ENCODE data around the gene FNBP1L. TPM values are rescaled to one million over a fixed set of nuclear protein-coding genes. Genes with fewer than 3 reads are reported as not detected.

The FNBP1L gene
- polyA plus RNA-seq, 1 experiment: 5.5 TPM

- DNase-seq (ENCODE audit: low read depth): no peak
- Histone ChIP-seq H3K36me3 (ENCODE audit: control insufficient read depth, insufficient read depth, low read length) (peaks cover 3% of the 10 kb centered on the region; the same call in 1 of the 2 replicates), H3K4me3 (ENCODE audit: low read depth, low read length) (no peak overlapping the region), H3K27me3 (ENCODE audit: control insufficient read depth, insufficient read depth, low read length) (no peaks in the 10 kb centered on the region)
- ChIA-PET CTCF (no interaction called here), POLR2A (no interaction called here)
- TF ChIP-seq CTCF (IDR thresholded peaks at IDR 0.05; ENCODE audit: insufficient read depth, low read depth, low read length): no peak
Measured at GRCh38 chr1:93559695-93560094, 111.8 kb downstream of the FNBP1L start.

GRCh38 chr1:93565496-93566206 lies 117.7 kb downstream of the FNBP1L start:
- H3K4me3 ChIP-seq (ENCODE audit: low read depth, low read length): no peak overlapping the region
- no peak for TF ChIP-seq CTCF (IDR thresholded peaks at IDR 0.05; ENCODE audit: insufficient read depth, low read depth, low read length)
- POLR2A ChIA-PET: interaction anchor here (0.5 kb wide), 3 partner anchors 15 to 423 kb away, joined by 3 read pairs; no protein-coding TSS in a partner anchor
- no peaks in the 10 kb centered on the region for H3K27me3 ChIP-seq (ENCODE audit: control insufficient read depth, insufficient read depth, low read length)
- CTCF ChIA-PET: interaction anchor here (0.5 kb wide), 1 partner anchor 626 kb away, joined by 4 read pairs; no protein-coding TSS in a partner anchor
- peaks cover 9% of the 10 kb centered on the region for H3K36me3 ChIP-seq (ENCODE audit: control insufficient read depth, insufficient read depth, low read length)
- peak; percentile 58 for DNase-seq (ENCODE audit: low read depth)

- Histone ChIP-seq H3K36me3 (ENCODE audit: control insufficient read depth, insufficient read depth, low read length) (peaks cover 10% of the 10 kb centered on the region), H3K27me3 (ENCODE audit: control insufficient read depth, insufficient read depth, low read length) (no peaks in the 10 kb centered on the region), H3K4me3 (ENCODE audit: low read depth, low read length) (no peak overlapping the region)
- no peak for TF ChIP-seq CTCF (IDR thresholded peaks at IDR 0.05; ENCODE audit: insufficient read depth, low read depth, low read length)
- DNase-seq (ENCODE audit: low read depth): no peak
- ChIA-PET CTCF (interaction anchor here (0.5 kb wide), 1 partner anchor 626 kb away, joined by 4 read pairs; no protein-coding TSS in a partner anchor), POLR2A (interaction anchor here (0.5 kb wide), 1 partner anchor 14 kb away, joined by 3 read pairs; no protein-coding TSS in a partner anchor)
Measured at GRCh38 chr1:93566227-93566626, 118.3 kb downstream of the FNBP1L start.

GRCh38 chr1:93567255-93567918 lies 119.5 kb downstream of the FNBP1L start:
- Histone ChIP-seq H3K27me3 (ENCODE audit: control insufficient read depth, insufficient read depth, low read length) (no peaks in the 10 kb centered on the region), H3K36me3 (ENCODE audit: control insufficient read depth, insufficient read depth, low read length) (peaks cover 11% of the 10 kb centered on the region), H3K4me3 (ENCODE audit: low read depth, low read length) (no peak overlapping the region)
- DNase-seq (ENCODE audit: low read depth): peak; percentile 69
- TF ChIP-seq CTCF (IDR thresholded peaks at IDR 0.05; ENCODE audit: insufficient read depth, low read depth, low read length): no peak
- ChIA-PET CTCF (interaction anchor here (0.6 to 1.5 kb wide), 4 partner anchors 8 to 283 kb away, joined by 3 read pairs; no protein-coding TSS in a partner anchor), POLR2A (no interaction called here)

- Histone ChIP-seq H3K27me3 (ENCODE audit: control insufficient read depth, insufficient read depth, low read length) (no peaks in the 10 kb centered on the region), H3K36me3 (ENCODE audit: control insufficient read depth, insufficient read depth, low read length) (peaks cover 17% of the 10 kb centered on the region), H3K4me3 (ENCODE audit: low read depth, low read length) (no peak overlapping the region)
- POLR2A ChIA-PET: no interaction called here
- CTCF ChIA-PET: interaction anchor here (1.3 to 1.7 kb wide), 2 partner anchors 244 to 275 kb away, joined by 5 to 6 read pairs; no protein-coding TSS in a partner anchor
- DNase-seq (ENCODE audit: low read depth): no peak
- no peak for TF ChIP-seq CTCF (IDR thresholded peaks at IDR 0.05; ENCODE audit: insufficient read depth, low read depth, low read length)
Measured at GRCh38 chr1:93569489-93569888, 121.6 kb downstream of the FNBP1L start.

All from BJ (cell line).